ENCODE data around the gene WDFY3. TPM values are rescaled to one million over a fixed set of nuclear protein-coding genes. Genes with fewer than 3 reads are reported as not detected.

Gene WDFY3
- total and polyA plus RNA-seq, 7 donors, result 4.8 to 85.7 (median 50.5) TPM

DNA sequence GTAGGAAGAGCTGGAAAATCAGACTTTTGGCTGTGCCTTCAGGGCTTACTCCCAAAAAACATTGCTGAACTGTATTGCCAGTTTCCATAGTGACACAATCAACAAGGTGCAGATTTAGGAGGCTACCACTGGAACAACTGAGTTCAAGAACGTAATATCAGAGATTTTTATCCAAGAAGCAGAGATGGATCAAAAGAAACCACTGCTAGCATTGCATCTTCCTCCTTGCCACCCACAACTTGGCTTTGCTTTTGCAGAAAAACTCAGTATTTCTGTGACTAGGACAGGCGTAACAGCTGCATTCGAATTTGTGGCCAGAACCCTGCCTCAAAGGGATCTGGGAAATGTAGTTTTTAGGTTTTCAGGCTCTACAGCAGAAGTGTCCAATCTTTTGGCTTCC lies 27.8 kb upstream of the WDFY3 start:
- no peaks in the 10 kb centered on the region for H3K9me3 ChIP-seq
- intact Hi-C loops (cut with DNase I), result no loop called here
- no peak for DNase-seq
- WGBS, 2 donors, result 38 to 49% methylated on average over 3 of the region's 3 CpGs
- no peaks in the 10 kb centered on the region for H3K27me3 ChIP-seq
- H3K4me1 ChIP-seq, result peaks cover 0 to 7% (median 0%) of the 10 kb centered on the region in 4 donors
- H3K4me3 ChIP-seq, result peak overlapping the region in 1 of 4 donors; percentile 20
- H3K27ac ChIP-seq, result no peak overlapping the region
- no peaks in the 10 kb centered on the region for H3K36me3 ChIP-seq
- TF ChIP-seq POLR2AphosphoS5 (IDR thresholded peaks at IDR 0.05), result no peak
- no peak for TF ChIP-seq POLR2A (IDR thresholded peaks at IDR 0.05)

DNA sequence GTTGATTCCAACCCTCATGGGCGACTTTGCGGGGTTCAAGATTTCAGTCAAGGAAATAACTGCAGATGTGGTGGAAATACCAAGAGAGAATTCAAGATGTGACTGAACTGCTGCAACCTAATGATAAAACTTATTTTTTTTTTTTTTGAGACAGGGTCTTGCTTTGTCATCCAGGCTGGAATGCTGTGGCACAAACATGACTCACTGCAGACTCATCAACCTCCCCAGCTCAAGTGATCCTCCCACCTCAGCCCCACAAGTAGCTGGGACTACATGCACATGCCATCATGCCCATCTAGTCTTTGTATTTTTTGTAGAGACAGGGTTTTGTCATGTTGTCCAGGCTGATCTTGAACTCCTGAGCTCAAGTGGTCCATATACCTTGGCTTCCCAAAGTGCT lies 19.5 kb upstream of the WDFY3 start:
- no peak overlapping the region for H3K27ac ChIP-seq
- intact Hi-C loops (cut with DNase I), result no loop called here
- H3K4me1 ChIP-seq, result no peaks in the 10 kb centered on the region
- TF ChIP-seq EP300 (IDR thresholded peaks at IDR 0.05) (no peak), POLR2AphosphoS5 (IDR thresholded peaks at IDR 0.05) (no peak)
- no peak overlapping the region for H3K4me3 ChIP-seq
- H3K36me3 ChIP-seq, result no peaks in the 10 kb centered on the region
- 94 to 98% methylated on average over 2 of the region's 2 CpGs for WGBS, 2 donors
- H3K27me3 ChIP-seq, result no peaks in the 10 kb centered on the region
- DNase-seq, result no peak
- H3K9me3 ChIP-seq, result peaks cover 0 to 4% (median 0%) of the 10 kb centered on the region in 4 donors

DNA sequence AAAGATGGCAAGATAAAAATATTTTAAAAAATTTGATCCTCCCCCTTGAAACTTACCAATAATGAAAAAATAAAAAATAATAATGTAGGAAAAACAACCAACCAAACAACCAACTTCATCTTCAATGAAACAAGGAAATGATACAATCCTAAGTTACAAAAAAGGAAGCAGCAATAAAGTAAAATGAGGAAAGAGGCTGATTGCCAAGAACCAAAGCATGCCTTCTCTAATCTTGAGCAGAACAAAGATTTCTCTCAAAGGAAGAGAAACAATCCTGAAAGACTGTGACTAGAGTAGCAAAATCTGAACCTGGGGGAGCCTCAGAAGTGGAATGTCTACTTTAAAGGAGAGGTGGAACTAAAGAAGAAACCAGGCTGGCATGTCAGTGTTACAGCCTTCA lies 10.9 kb upstream of the WDFY3 start:
- Histone ChIP-seq H3K4me3 (no peak overlapping the region), H3K4me1 (no peaks in the 10 kb centered on the region), H3K36me3 (no peaks in the 10 kb centered on the region), H3K27ac (no peak overlapping the region), H3K9me3 (no peaks in the 10 kb centered on the region), H3K27me3 (no peaks in the 10 kb centered on the region)
- no peak for TF ChIP-seq POLR2AphosphoS5 (IDR thresholded peaks at IDR 0.05)
- TF ChIP-seq, protein P1, sequence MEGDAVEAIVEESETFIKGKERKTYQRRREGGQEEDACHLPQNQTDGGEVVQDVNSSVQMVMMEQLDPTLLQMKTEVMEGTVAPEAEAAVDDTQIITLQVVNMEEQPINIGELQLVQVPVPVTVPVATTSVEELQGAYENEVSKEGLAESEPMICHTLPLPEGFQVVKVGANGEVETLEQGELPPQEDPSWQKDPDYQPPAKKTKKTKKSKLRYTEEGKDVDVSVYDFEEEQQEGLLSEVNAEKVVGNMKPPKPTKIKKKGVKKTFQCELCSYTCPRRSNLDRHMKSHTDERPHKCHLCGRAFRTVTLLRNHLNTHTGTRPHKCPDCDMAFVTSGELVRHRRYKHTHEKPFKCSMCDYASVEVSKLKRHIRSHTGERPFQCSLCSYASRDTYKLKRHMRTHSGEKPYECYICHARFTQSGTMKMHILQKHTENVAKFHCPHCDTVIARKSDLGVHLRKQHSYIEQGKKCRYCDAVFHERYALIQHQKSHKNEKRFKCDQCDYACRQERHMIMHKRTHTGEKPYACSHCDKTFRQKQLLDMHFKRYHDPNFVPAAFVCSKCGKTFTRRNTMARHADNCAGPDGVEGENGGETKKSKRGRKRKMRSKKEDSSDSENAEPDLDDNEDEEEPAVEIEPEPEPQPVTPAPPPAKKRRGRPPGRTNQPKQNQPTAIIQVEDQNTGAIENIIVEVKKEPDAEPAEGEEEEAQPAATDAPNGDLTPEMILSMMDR (IDR thresholded peaks at IDR 0.05), result no peak
- TF ChIP-seq POLR2A (IDR thresholded peaks at IDR 0.05), result no peak
- no peak for TF ChIP-seq EP300 (IDR thresholded peaks at IDR 0.05)
- intact Hi-C loops (cut with DNase I), result no loop called here
- no peak for DNase-seq

DNA sequence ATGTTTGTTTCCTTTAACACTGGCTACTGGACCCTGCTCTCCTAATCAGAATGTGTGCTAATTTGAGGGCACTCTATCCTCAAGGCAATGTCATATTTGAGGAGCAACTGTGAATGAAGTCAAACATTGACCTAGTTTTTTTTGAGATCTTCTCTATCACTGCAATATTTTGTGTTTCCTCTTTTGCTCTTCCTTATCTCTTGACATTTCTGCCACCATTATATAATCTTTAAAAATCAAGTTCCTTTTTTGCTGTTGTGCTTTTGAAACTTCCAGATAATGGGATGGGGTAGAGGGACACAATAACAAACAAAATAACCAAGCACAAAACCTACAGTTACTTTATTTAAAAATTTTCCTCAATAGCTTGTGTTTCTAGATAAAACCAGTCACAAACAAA lies 7.4 kb upstream of the WDFY3 start:
- TF ChIP-seq, protein P1 (IDR thresholded peaks at IDR 0.05), result no peak
- no peak for TF ChIP-seq EP300 (IDR thresholded peaks at IDR 0.05)
- no peak for TF ChIP-seq POLR2AphosphoS5 (IDR thresholded peaks at IDR 0.05)
- no peak for TF ChIP-seq POLR2A (IDR thresholded peaks at IDR 0.05)
- Histone ChIP-seq H3K4me1 (no peaks in the 10 kb centered on the region), H3K9me3 (no peaks in the 10 kb centered on the region), H3K27ac (no peak overlapping the region), H3K4me3 (no peak overlapping the region), H3K27me3 (no peaks in the 10 kb centered on the region), H3K36me3 (no peaks in the 10 kb centered on the region)
- DNase-seq, result no peak
- intact Hi-C loops (cut with DNase I), result no loop called here

DNA sequence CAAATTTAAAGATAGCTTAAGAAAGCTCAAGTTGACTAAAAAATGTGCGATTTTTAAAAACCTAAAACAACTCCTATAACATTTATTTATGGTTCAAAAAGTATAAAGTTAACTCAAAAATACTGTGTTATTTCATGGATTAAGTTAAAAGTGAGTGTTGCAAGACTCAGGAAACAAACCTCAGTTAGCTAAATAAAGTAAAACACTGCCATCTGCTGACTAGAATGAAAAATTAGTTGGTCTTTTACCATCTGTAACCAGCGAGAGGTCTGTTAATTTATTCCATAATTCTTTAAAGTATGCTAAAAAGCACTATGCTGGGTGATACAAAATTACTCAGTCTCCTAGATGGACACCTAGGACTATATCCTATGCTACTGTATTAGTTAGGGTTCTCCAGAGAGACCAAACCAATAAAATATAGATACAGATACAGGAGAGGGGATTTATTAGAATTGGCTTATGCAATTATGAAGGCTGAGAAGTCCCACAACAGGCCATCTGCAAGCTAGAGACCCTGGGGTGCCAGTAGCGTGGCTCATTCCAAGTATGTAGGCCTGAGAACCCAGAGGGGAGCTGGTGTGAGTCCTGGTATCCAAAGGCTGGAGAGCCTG lies 4.9 kb upstream of the WDFY3 start:
- H3K4me1 ChIP-seq, result peaks cover 0 to 10% (median 3%) of the 10 kb centered on the region in 4 donors
- TF ChIP-seq POLR2AphosphoS5 (IDR thresholded peaks at IDR 0.05), result no peak
- TF ChIP-seq, protein P1 (IDR thresholded peaks at IDR 0.05), result peak in 3 of 4 experiments; percentile 25 to 45 (median 42)
- no peaks in the 10 kb centered on the region for H3K9me3 ChIP-seq
- DNase-seq, result no peak
- H3K27me3 ChIP-seq, result no peaks in the 10 kb centered on the region
- no peak overlapping the region for H3K4me3 ChIP-seq
- H3K27ac ChIP-seq, result no peak overlapping the region
- no peaks in the 10 kb centered on the region for H3K36me3 ChIP-seq
- intact Hi-C loops (cut with DNase I), result loop anchor here (2.0 kb wide), 1 partner anchor 221 kb away; no protein-coding TSS in a partner anchor
- 9 to 14% methylated on average over 3 of the region's 3 CpGs for WGBS, 2 donors

DNA sequence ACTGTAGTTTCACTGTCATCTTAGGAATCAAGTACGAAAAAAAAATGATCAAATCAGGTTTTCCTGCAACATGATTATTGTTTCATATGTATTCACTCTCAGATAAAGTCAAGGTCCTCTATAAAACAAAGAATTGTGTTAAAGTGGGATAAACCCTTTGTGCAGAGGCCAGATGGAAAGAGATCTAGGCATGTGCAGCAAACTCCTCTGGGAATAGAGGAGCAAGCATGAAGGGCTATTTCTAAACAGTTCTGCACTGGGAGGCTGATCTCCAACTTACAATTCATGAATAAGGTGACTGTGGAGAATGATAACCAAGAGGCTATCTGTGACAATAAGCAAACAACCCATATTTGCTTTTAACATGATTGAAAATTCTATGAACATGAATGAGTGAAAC lies 2.4 kb upstream of the WDFY3 start:
- Histone ChIP-seq H3K4me3 (no peak overlapping the region), H3K9me3 (no peaks in the 10 kb centered on the region), H3K27me3 (no peaks in the 10 kb centered on the region), H3K36me3 (no peaks in the 10 kb centered on the region), H3K4me1 (peaks cover 0 to 26% (median 19%) of the 10 kb centered on the region in 4 donors), H3K27ac (no peak overlapping the region)
- TF ChIP-seq POLR2A (IDR thresholded peaks at IDR 0.05), result no peak
- DNase-seq, result no peak
- WGBS, 2 donors, result 85 to 92% methylated on average over 1 of the region's 1 CpG
- intact Hi-C loops (cut with DNase I), result loop anchor here (10.0 kb wide), 1 partner anchor 114 kb away; no protein-coding TSS in a partner anchor

Data from sigmoid colon (tissue), 7 donors.